GM23248 (cell line): ENCODE results near the gene ALMS1.

Experiments
- EZH2 ChIP-seq: fragments of 200-600 bp; sonication (generic); IDR thresholded peaks from 2 replicates; pipeline ENCODE4 v1.6.1; 2018; ENCODE audit warnings: antibody characterized with exemption, mild to moderate bottlenecking; ENCODE audit not compliant: insufficient read depth, poor library complexity, severe bottlenecking
- EZH2phosphoT487 ChIP-seq: fragments of 200-600 bp; sonication (generic); IDR thresholded peaks from 2 replicates; pipeline ENCODE4 v1.6.1; 2018; ENCODE audit warnings: antibody characterized with exemption, moderate library complexity, mild to moderate bottlenecking, low read depth; ENCODE audit not compliant: insufficient read depth

DNA sequence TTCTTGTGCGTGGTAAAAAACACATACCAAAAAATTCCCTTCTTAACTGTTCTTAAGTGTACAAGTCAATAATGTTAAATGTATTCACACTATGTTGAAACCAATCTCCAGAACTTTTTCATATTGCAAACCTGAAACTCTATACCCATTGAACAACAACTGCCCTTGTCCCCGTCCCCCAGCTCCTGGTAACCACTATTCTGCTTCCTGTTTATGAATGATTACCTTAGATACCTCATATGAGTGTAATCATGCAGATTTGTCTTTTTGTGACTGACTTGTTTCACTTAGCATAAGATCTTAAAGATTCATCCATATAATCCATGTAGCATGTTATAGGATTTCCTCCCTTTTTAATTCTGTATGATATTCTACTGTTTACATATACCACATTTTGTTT, 196.7 kb downstream of the ALMS1 start:
- TF ChIP-seq EZH2phosphoT487 (no peak), EZH2 (no peak)
